ENCODE results near the gene TDO2.
A peak's percentile ranks its signal among the peaks of the same experiment; 100 is the strongest.
"Not testable (repeated sequence)": the region's sequence is repeated elsewhere in the genome, so short reads cannot be mapped to it uniquely, and the experiment has no call there.

The TDO2 gene

DNA sequence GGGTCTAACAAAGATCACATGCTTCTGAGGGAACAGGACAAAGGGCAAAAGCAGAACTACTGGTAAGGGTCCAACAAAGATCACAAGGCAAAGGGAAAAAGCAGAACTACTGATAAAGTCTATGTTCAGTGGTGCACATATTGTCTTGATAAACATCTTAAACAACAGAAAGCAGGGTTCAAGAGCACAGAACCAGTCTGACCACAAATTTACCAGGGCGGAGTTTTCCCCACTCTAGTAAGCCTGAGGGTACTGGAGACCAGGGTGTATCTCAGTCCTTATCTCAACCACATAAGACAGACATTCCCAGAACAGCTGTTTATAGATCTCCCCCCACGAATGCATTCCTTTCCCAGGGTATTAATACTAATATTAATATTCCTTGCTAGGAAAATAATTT, 5.1 kb upstream of the TDO2 start:
- not testable (repeated sequence) for H2AFZ ChIP-seq (ENCODE audit: low read depth, low read length); H2BK5ac ChIP-seq (ENCODE audit: low read depth, low read length, poor library complexity, severe bottlenecking); H2AK5ac ChIP-seq (ENCODE audit: low read length, severe bottlenecking); H3K4me2 ChIP-seq (ENCODE audit: low read length, poor library complexity, severe bottlenecking); H4K91ac ChIP-seq (ENCODE audit: low read length); H3K27ac ChIP-seq (ENCODE audit: low read length, poor library complexity, severe bottlenecking); H3K9ac ChIP-seq (ENCODE audit: low read length); H3K4me3 ChIP-seq (ENCODE audit: insufficient read depth in 1 of 2, low read depth in 1 of 2, low read length in 2 of 2); H3K14ac ChIP-seq (ENCODE audit: low read length in 2 of 2); H3K27me3 ChIP-seq (ENCODE audit: control insufficient read depth in 1 of 2, insufficient read depth in 1 of 2, low read length in 2 of 2); H2BK15ac ChIP-seq (ENCODE audit: low read depth, poor library complexity, severe bottlenecking); H4K8ac ChIP-seq (ENCODE audit: low read length); H3K4ac ChIP-seq (ENCODE audit: low read depth in 1 of 2, low read length in 2 of 2); H3K23ac ChIP-seq (ENCODE audit: low read length in 2 of 2); H2BK120ac ChIP-seq (ENCODE audit: low read depth, low read length); H3K4me1 ChIP-seq (ENCODE audit: control insufficient read depth, insufficient read depth, low read depth, low read length); H3K9me3 ChIP-seq (ENCODE audit: control insufficient read depth, low read length); H3K79me1 ChIP-seq (replicated peaks; ENCODE audit: low read length, poor library complexity, severe bottlenecking); DNase-seq; H3K36me3 ChIP-seq (ENCODE audit: control insufficient read depth in 1 of 2, insufficient read depth in 2 of 2, low read depth in 1 of 2, low read length in 2 of 2)
- Histone ChIP-seq H3K18ac (ENCODE audit: low read depth in 1 of 2, low read length in 2 of 2) (peak overlapping the region in 1 of 2 experiments; percentile 24), H2BK12ac (ENCODE audit: low read length in 2 of 2) (peak overlapping the region in 1 of 2 experiments; percentile 25)
- 95% methylated on average over 1 of the region's 2 CpGs for WGBS

DNA sequence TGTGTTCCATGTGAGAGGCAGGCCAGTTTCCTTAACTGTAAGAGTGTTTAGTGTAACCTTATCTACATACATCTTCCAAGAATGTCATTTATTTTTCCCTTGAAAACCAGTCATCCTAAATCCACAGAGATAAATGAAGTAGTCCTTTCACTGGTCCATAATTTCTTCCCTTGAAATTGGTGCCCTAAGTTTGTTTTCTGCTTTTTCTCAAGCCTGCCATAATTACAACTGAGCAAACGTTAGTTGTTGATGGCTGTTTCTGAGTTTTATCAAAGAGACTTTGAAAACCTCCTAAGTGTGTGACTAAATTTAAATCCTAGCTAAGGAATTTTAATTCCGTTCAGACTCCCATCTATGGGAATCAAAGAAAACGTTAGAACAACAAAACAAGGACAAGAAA, 3.6 kb upstream of the TDO2 start:
- H2AK5ac ChIP-seq (ENCODE audit: low read length, severe bottlenecking), result no peak overlapping the region
- no peaks in the 10 kb centered on the region for H3K4me1 ChIP-seq (ENCODE audit: control insufficient read depth, insufficient read depth, low read depth, low read length)
- no peaks in the 10 kb centered on the region for H3K27me3 ChIP-seq (ENCODE audit: control insufficient read depth in 1 of 2, insufficient read depth in 1 of 2, low read length in 2 of 2)
- no peak overlapping the region for H3K18ac ChIP-seq (ENCODE audit: low read depth in 1 of 2, low read length in 2 of 2)
- H3K9ac ChIP-seq (ENCODE audit: low read length), result no peak overlapping the region
- H3K4me3 ChIP-seq (ENCODE audit: insufficient read depth in 1 of 2, low read depth in 1 of 2, low read length in 2 of 2), result no peak overlapping the region
- no peak overlapping the region for H2BK5ac ChIP-seq (ENCODE audit: low read depth, low read length, poor library complexity, severe bottlenecking)
- no peaks in the 10 kb centered on the region for H3K36me3 ChIP-seq (ENCODE audit: control insufficient read depth in 1 of 2, insufficient read depth in 2 of 2, low read depth in 1 of 2, low read length in 2 of 2)
- no peak overlapping the region for H2AFZ ChIP-seq (ENCODE audit: low read depth, low read length)
- no peak overlapping the region for H4K91ac ChIP-seq (ENCODE audit: low read length)
- DNase-seq, result peak; percentile 70
- H3K14ac ChIP-seq (ENCODE audit: low read length in 2 of 2), result no peak overlapping the region
- no peak overlapping the region for H2BK15ac ChIP-seq (ENCODE audit: low read depth, poor library complexity, severe bottlenecking)
- no peak overlapping the region for H3K27ac ChIP-seq (ENCODE audit: low read length, poor library complexity, severe bottlenecking)
- no peak overlapping the region for H2BK12ac ChIP-seq (ENCODE audit: low read length in 2 of 2)
- WGBS, result 0% methylated on average over 1 of the region's 3 CpGs
- H3K4ac ChIP-seq (ENCODE audit: low read depth in 1 of 2, low read length in 2 of 2), result no peak overlapping the region
- no peak overlapping the region for H3K23ac ChIP-seq (ENCODE audit: low read length in 2 of 2)
- no peak overlapping the region for H3K4me2 ChIP-seq (ENCODE audit: low read length, poor library complexity, severe bottlenecking)
- peaks cover 6% of the 10 kb centered on the region for H3K9me3 ChIP-seq (ENCODE audit: control insufficient read depth, low read length)
- H3K79me1 ChIP-seq (replicated peaks; ENCODE audit: low read length, poor library complexity, severe bottlenecking), result no peaks in the 10 kb centered on the region
- H2BK120ac ChIP-seq (ENCODE audit: low read depth, low read length), result no peak overlapping the region
- H4K8ac ChIP-seq (ENCODE audit: low read length), result no peak overlapping the region

DNA sequence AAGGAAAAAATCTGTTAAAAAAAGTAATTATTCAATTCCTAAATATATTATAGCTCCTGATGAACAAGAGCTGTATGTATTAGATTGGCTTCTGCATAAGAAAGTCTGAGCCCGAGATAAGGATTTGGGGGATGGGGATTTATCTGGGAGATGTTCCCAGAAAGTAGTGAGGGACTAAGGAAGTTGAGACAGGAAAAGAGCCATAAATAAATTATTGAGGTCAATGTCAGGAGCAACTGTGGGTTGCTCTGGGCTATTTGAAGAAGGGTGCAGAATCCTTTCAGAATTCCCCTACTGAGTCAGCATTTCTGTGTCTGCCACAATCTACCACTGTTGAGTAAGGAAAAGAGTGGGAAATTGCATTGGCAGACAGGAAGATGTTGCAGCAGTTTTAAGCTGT, 3.1 kb upstream of the TDO2 start:
- 6% methylated on average over 1 of the region's 1 CpG for WGBS
- H3K4me3 ChIP-seq (ENCODE audit: insufficient read depth in 1 of 2, low read depth in 1 of 2, low read length in 2 of 2), result no peak overlapping the region
- no peaks in the 10 kb centered on the region for H3K4me1 ChIP-seq (ENCODE audit: control insufficient read depth, insufficient read depth, low read depth, low read length)
- H3K4me2 ChIP-seq (ENCODE audit: low read length, poor library complexity, severe bottlenecking), result no peak overlapping the region
- H2AFZ ChIP-seq (ENCODE audit: low read depth, low read length), result no peak overlapping the region
- peaks cover 6% of the 10 kb centered on the region for H3K9me3 ChIP-seq (ENCODE audit: control insufficient read depth, low read length)
- no peak overlapping the region for H3K18ac ChIP-seq (ENCODE audit: low read depth in 1 of 2, low read length in 2 of 2)
- H2AK5ac ChIP-seq (ENCODE audit: low read length, severe bottlenecking), result no peak overlapping the region
- no peak overlapping the region for H4K91ac ChIP-seq (ENCODE audit: low read length)
- H2BK120ac ChIP-seq (ENCODE audit: low read depth, low read length), result no peak overlapping the region
- no peak overlapping the region for H2BK15ac ChIP-seq (ENCODE audit: low read depth, poor library complexity, severe bottlenecking)
- H2BK12ac ChIP-seq (ENCODE audit: low read length in 2 of 2), result no peak overlapping the region
- no peak overlapping the region for H3K4ac ChIP-seq (ENCODE audit: low read depth in 1 of 2, low read length in 2 of 2)
- H4K8ac ChIP-seq (ENCODE audit: low read length), result no peak overlapping the region
- H3K27me3 ChIP-seq (ENCODE audit: control insufficient read depth in 1 of 2, insufficient read depth in 1 of 2, low read length in 2 of 2), result no peaks in the 10 kb centered on the region
- no peak overlapping the region for H3K27ac ChIP-seq (ENCODE audit: low read length, poor library complexity, severe bottlenecking)
- DNase-seq, result peak; percentile 94
- H3K9ac ChIP-seq (ENCODE audit: low read length), result no peak overlapping the region
- H3K14ac ChIP-seq (ENCODE audit: low read length in 2 of 2), result no peak overlapping the region
- no peak overlapping the region for H3K23ac ChIP-seq (ENCODE audit: low read length in 2 of 2)
- no peak overlapping the region for H2BK5ac ChIP-seq (ENCODE audit: low read depth, low read length, poor library complexity, severe bottlenecking)
- H3K36me3 ChIP-seq (ENCODE audit: control insufficient read depth in 1 of 2, insufficient read depth in 2 of 2, low read depth in 1 of 2, low read length in 2 of 2), result no peaks in the 10 kb centered on the region
- no peaks in the 10 kb centered on the region for H3K79me1 ChIP-seq (replicated peaks; ENCODE audit: low read length, poor library complexity, severe bottlenecking)

DNA sequence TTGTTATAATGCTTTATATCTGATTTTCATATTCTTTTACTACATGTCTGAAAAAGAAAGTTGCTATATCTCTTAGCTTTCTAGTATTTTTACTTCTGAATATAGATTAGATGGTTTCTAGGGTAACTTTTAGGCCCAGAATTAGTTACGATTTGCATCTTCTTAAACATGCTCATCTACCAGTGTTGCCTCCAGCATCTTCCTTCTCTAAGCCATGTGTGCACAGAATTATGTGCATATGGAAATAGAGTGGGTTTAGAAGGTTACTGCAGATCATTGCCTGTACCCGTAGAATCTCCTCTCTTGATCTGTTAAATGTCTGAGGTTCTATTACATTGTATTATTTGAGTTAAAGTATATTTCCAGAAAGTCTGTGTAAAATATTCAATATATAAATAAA, 2.5 kb upstream of the TDO2 start:
- Histone ChIP-seq H3K36me3 (ENCODE audit: control insufficient read depth in 1 of 2, insufficient read depth in 2 of 2, low read depth in 1 of 2, low read length in 2 of 2) (no peaks in the 10 kb centered on the region), H3K4me1 (ENCODE audit: control insufficient read depth, insufficient read depth, low read depth, low read length) (no peaks in the 10 kb centered on the region), H4K8ac (ENCODE audit: low read length) (no peak overlapping the region), H2BK5ac (ENCODE audit: low read depth, low read length, poor library complexity, severe bottlenecking) (no peak overlapping the region), H3K4ac (ENCODE audit: low read depth in 1 of 2, low read length in 2 of 2) (peak overlapping the region in 1 of 2 experiments; percentile 81), H3K4me2 (ENCODE audit: low read length, poor library complexity, severe bottlenecking) (no peak overlapping the region), H3K4me3 (ENCODE audit: insufficient read depth in 1 of 2, low read depth in 1 of 2, low read length in 2 of 2) (no peak overlapping the region), H2BK120ac (ENCODE audit: low read depth, low read length) (no peak overlapping the region), H4K91ac (ENCODE audit: low read length) (no peak overlapping the region), H3K79me1 (replicated peaks; ENCODE audit: low read length, poor library complexity, severe bottlenecking) (no peaks in the 10 kb centered on the region), H3K14ac (ENCODE audit: low read length in 2 of 2) (no peak overlapping the region), H2AFZ (ENCODE audit: low read depth, low read length) (no peak overlapping the region), H2BK15ac (ENCODE audit: low read depth, poor library complexity, severe bottlenecking) (no peak overlapping the region), H2AK5ac (ENCODE audit: low read length, severe bottlenecking) (no peak overlapping the region), H3K9ac (ENCODE audit: low read length) (no peak overlapping the region), H3K27ac (ENCODE audit: low read length, poor library complexity, severe bottlenecking) (no peak overlapping the region), H3K9me3 (ENCODE audit: control insufficient read depth, low read length) (peaks cover 6% of the 10 kb centered on the region), H3K18ac (ENCODE audit: low read depth in 1 of 2, low read length in 2 of 2) (no peak overlapping the region), H3K23ac (ENCODE audit: low read length in 2 of 2) (no peak overlapping the region), H3K27me3 (ENCODE audit: control insufficient read depth in 1 of 2, insufficient read depth in 1 of 2, low read length in 2 of 2) (no peaks in the 10 kb centered on the region), H2BK12ac (ENCODE audit: low read length in 2 of 2) (no peak overlapping the region)
- DNase-seq, result no peak
- 100% methylated on average over 2 of the region's 2 CpGs for WGBS
